Measurements from ENCODE around the gene TNFAIP8L2. TPM values are rescaled to one million over a fixed set of nuclear protein-coding genes. Genes with fewer than 3 reads are reported as not detected.
A peak's percentile ranks its signal among the peaks of the same experiment; 100 is the strongest.

Gene TNFAIP8L2
- total and polyA plus RNA-seq, 9 donors = 0.48 to 4.6 (median 2.1) TPM

- H3K27me3 ChIP-seq = no peaks in the 10 kb centered on the region
- no peak overlapping the region for H3K27ac ChIP-seq
- H3K4me3 ChIP-seq = no peak overlapping the region
- DNase-seq = no peak
- intact Hi-C loops (cut with DNase I) = no loop called here
- 79 to 89% (median 88%) methylated on average over 5 of the region's 5 CpGs for WGBS, 3 donors
- H3K36me3 ChIP-seq = no peaks in the 10 kb centered on the region
- peaks cover 2% of the 10 kb centered on the region for H3K4me1 ChIP-seq (ENCODE audit: insufficient read depth)
- no peaks in the 10 kb centered on the region for H3K9me3 ChIP-seq
- no peak for TF ChIP-seq POLR2A (IDR thresholded peaks at IDR 0.05)
- TF ChIP-seq CTCF (IDR thresholded peaks at IDR 0.05) = no peak
- no peak for TF ChIP-seq EP300 (IDR thresholded peaks at IDR 0.05)
These were observed 14.7 kb downstream of the TNFAIP8L2 start for GRCh38 chr1:151171190-151171589.

- Histone ChIP-seq H3K27ac (no peak overlapping the region), H3K36me3 (no peaks in the 10 kb centered on the region), H3K9me3 (no peaks in the 10 kb centered on the region), H3K4me3 (no peak overlapping the region), H3K4me1 (ENCODE audit: insufficient read depth) (no peaks in the 10 kb centered on the region), H3K27me3 (no peaks in the 10 kb centered on the region)
- TF ChIP-seq EP300 (IDR thresholded peaks at IDR 0.05) = no peak
- no peak for TF ChIP-seq POLR2A (IDR thresholded peaks at IDR 0.05)
- no peak for TF ChIP-seq CTCF (IDR thresholded peaks at IDR 0.05)
- intact Hi-C loops (cut with DNase I) = no loop called here
- no peak for DNase-seq
- 46 to 48% (median 46%) methylated on average over 6 of the region's 6 CpGs for WGBS, 3 donors
These were observed 18.7 kb downstream of the TNFAIP8L2 start for GRCh38 chr1:151175041-151175741.

GRCh38 chr1:151175863-151176262 is 19.4 kb downstream of the TNFAIP8L2 start, which contains the start of gene TMOD4:
TSS of gene TMOD4 (minus strand) at chr1:151175981. CDS start at chr1:151174875, 1,106 bp downstream.
- Histone ChIP-seq H3K4me1 (ENCODE audit: insufficient read depth) (no peaks in the 10 kb centered on the region), H3K9me3 (no peaks in the 10 kb centered on the region), H3K36me3 (no peaks in the 10 kb centered on the region), H3K27ac (no peak within 1 kb of the TSS), H3K27me3 (no peaks in the 10 kb centered on the region), H3K4me3 (no peak within 1 kb of the TSS)
- 31 to 48% (median 33%) methylated on average over 4 of the region's 4 CpGs for WGBS, 3 donors
- TF ChIP-seq POLR2A (IDR thresholded peaks at IDR 0.05) (no peak), CTCF (IDR thresholded peaks at IDR 0.05) (no peak), EP300 (IDR thresholded peaks at IDR 0.05) (no peak)
- peak in 1 of 5 donors; percentile 32 for DNase-seq
- intact Hi-C loops (cut with DNase I) = no loop called here

GRCh38 chr1:151176514-151177045 is 20.1 kb downstream of the TNFAIP8L2 start:
- H3K4me1 ChIP-seq (ENCODE audit: insufficient read depth) = no peaks in the 10 kb centered on the region
- H3K27me3 ChIP-seq = no peaks in the 10 kb centered on the region
- no peak for TF ChIP-seq EP300 (IDR thresholded peaks at IDR 0.05)
- no peak for TF ChIP-seq POLR2A (IDR thresholded peaks at IDR 0.05)
- no peak for TF ChIP-seq CTCF (IDR thresholded peaks at IDR 0.05)
- no peak for DNase-seq
- no peaks in the 10 kb centered on the region for H3K36me3 ChIP-seq
- no peak overlapping the region for H3K4me3 ChIP-seq
- intact Hi-C loops (cut with DNase I) = no loop called here
- 89 to 90% (median 89%) methylated on average over 17 of the region's 17 CpGs for WGBS, 3 donors
- H3K27ac ChIP-seq = no peak overlapping the region
- no peaks in the 10 kb centered on the region for H3K9me3 ChIP-seq

Measured in ovary (tissue), 9 donors.